ENCODE results near the gene GABARAPL2.

DNA sequence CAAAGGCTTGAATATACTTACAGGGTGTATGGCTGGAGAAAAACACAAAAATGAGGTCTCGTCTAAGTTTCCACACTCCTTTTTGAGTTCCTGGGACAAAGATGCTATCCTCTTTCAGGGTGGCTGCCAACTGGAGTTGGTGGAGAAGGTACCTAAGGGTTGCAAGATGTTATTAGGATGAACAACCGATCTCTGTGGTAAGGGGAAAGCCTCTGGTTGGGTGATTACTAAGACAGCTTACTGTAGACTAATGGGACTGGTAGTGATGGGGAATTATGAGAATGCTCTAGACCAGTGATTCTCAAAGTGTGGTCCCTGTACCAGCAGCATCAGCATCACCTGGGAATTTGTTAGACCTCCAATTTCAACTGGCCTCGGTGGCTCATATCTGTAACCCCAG, 50.9 kb downstream of the GABARAPL2 start:
- no peak for TF ChIP-seq POLR2A (IDR thresholded peaks at IDR 0.05)
- TF ChIP-seq, protein P1, sequence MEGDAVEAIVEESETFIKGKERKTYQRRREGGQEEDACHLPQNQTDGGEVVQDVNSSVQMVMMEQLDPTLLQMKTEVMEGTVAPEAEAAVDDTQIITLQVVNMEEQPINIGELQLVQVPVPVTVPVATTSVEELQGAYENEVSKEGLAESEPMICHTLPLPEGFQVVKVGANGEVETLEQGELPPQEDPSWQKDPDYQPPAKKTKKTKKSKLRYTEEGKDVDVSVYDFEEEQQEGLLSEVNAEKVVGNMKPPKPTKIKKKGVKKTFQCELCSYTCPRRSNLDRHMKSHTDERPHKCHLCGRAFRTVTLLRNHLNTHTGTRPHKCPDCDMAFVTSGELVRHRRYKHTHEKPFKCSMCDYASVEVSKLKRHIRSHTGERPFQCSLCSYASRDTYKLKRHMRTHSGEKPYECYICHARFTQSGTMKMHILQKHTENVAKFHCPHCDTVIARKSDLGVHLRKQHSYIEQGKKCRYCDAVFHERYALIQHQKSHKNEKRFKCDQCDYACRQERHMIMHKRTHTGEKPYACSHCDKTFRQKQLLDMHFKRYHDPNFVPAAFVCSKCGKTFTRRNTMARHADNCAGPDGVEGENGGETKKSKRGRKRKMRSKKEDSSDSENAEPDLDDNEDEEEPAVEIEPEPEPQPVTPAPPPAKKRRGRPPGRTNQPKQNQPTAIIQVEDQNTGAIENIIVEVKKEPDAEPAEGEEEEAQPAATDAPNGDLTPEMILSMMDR (IDR thresholded peaks at IDR 0.05): no peak

All from body of pancreas (tissue), 4 donors.